Measurements from ENCODE around the gene PLGRKT. TPM values are rescaled to one million over a fixed set of nuclear protein-coding genes. Genes with fewer than 3 reads are reported as not detected.
"Not testable (repeated sequence)": the region's sequence is repeated elsewhere in the genome, so short reads cannot be mapped to it uniquely, and the experiment has no call there.

PLGRKT gene
- total RNA-seq (2014; rRNA removed; shearing (Covaris generic)), result 33.6 and 36.5 TPM in 2 replicates
- polyA plus RNA-seq (2015; cell fraction: cytosol; rRNA removed), result 37.4 and 43.5 TPM in 2 replicates
- 15.2 and 17.3 TPM in 2 replicates for polyA plus RNA-seq (2015; cell fraction: nucleus; rRNA removed)

GRCh38 chr9:5437254-5438216 lies at the start of gene PLGRKT:
Gene PLGRKT, minus strand, starts transcription at chr9:5437925. Its CDS starts 5,948 bp downstream, at chr9:5431977.
- peak; percentile 96 for DNase-seq (ENCODE audit: low read depth)

- no peak for DNase-seq (ENCODE audit: low read depth)
These were observed 49.3 kb upstream of the PLGRKT start for GRCh38 chr9:5486988-5487387.

- no peak for DNase-seq (ENCODE audit: low read depth)
These were observed 47.8 kb upstream of the PLGRKT start for GRCh38 chr9:5485378-5486085.

- DNase-seq (ENCODE audit: low read depth), result no peak
These were observed 45.6 kb upstream of the PLGRKT start for GRCh38 chr9:5483306-5483705.

- no peak for DNase-seq (ENCODE audit: low read depth)
These were observed 44.5 kb upstream of the PLGRKT start for GRCh38 chr9:5482194-5482593.

GRCh38 chr9:5481322-5482040 lies 43.8 kb upstream of the PLGRKT start:
- no peak for DNase-seq (ENCODE audit: low read depth)

- no peak for DNase-seq (ENCODE audit: low read depth)
These were observed 43.2 kb upstream of the PLGRKT start for GRCh38 chr9:5480919-5481318.

GRCh38 chr9:5479994-5480694 lies 42.4 kb upstream of the PLGRKT start:
- DNase-seq (ENCODE audit: low read depth), result no peak

GRCh38 chr9:5478206-5478605 lies 40.5 kb upstream of the PLGRKT start:
- DNase-seq (ENCODE audit: low read depth), result no peak

- DNase-seq (ENCODE audit: low read depth), result not testable (repeated sequence)
These were observed 37.9 kb upstream of the PLGRKT start for GRCh38 chr9:5475611-5476010.

- DNase-seq (ENCODE audit: low read depth), result no peak
These were observed 33.1 kb upstream of the PLGRKT start for GRCh38 chr9:5470816-5471215.

- no peak for DNase-seq (ENCODE audit: low read depth)
These were observed 32.4 kb upstream of the PLGRKT start for GRCh38 chr9:5470122-5470521.

- DNase-seq (ENCODE audit: low read depth), result no peak
These were observed 31.1 kb upstream of the PLGRKT start for GRCh38 chr9:5468850-5469249.

GRCh38 chr9:5466766-5467165 lies 29.0 kb upstream of the PLGRKT start:
- DNase-seq (ENCODE audit: low read depth), result no peak

GRCh38 chr9:5466005-5466404 lies 28.3 kb upstream of the PLGRKT start:
- no peak for DNase-seq (ENCODE audit: low read depth)

GRCh38 chr9:5464831-5465330 lies 27.2 kb upstream of the PLGRKT start:
- not testable (repeated sequence) for DNase-seq (ENCODE audit: low read depth)

GRCh38 chr9:5460157-5460556 lies 22.4 kb upstream of the PLGRKT start:
- no peak for DNase-seq (ENCODE audit: low read depth)

- DNase-seq (ENCODE audit: low read depth), result peak; percentile 52
These were observed 21.6 kb upstream of the PLGRKT start for GRCh38 chr9:5459289-5459829.

GRCh38 chr9:5455181-5455580 lies 17.5 kb upstream of the PLGRKT start:
- peak; percentile 87 for DNase-seq (ENCODE audit: low read depth)

GRCh38 chr9:5453673-5454072 lies 15.9 kb upstream of the PLGRKT start:
- no peak for DNase-seq (ENCODE audit: low read depth)
